SK-N-SH treated with all-trans-retinoic acid at 6 μM for 48 hours (cell line): ENCODE results near the gene APOF.

Experiments used
- ATAC-seq: fragments of 200-7000 bp; cut with Tn5 transposase; 3 replicates; pipeline ENCODE4 v1.9.1; 2020; ENCODE audit warnings: mild to moderate bottlenecking, moderate library complexity
- BACH2 ChIP-seq: fragments of 250-450 bp; sonication (Bioruptor Pico); IDR thresholded peaks from 2 replicates; pipeline ENCODE4 v1.9.0; 2021; ENCODE audit warnings: mild to moderate bottlenecking, borderline replicate concordance
- CREB5 ChIP-seq: fragments of 250-450 bp; sonication (Bioruptor Pico); IDR thresholded peaks from 2 replicates; pipeline ENCODE4 v1.5.1; 2020; ENCODE audit warnings: low read depth, mild to moderate bottlenecking, moderate library complexity
- CSDC2 ChIP-seq: fragments of 250-450 bp; sonication (Bioruptor Pico); IDR thresholded peaks from 2 replicates; pipeline ENCODE4 v1.5.0; 2020; ENCODE audit warnings: mild to moderate bottlenecking, moderate library complexity
- ESRRG ChIP-seq: fragments of 250-450 bp; sonication (Bioruptor Pico); IDR thresholded peaks from 2 replicates; pipeline ENCODE4 v1.6.1; 2021; ENCODE audit warnings: mild to moderate bottlenecking
- GLIS3 ChIP-seq: fragments of 250-450 bp; sonication (Bioruptor Pico); IDR thresholded peaks from 2 replicates; pipeline ENCODE4 v1.5.0; 2020; ENCODE audit warnings: mild to moderate bottlenecking, moderate library complexity
- ISL1 ChIP-seq: fragments of 250-450 bp; sonication (Bioruptor Pico); IDR thresholded peaks from 2 replicates; pipeline ENCODE4 v2.1.2; 2022; ENCODE audit warnings: mild to moderate bottlenecking, moderate library complexity
- PATZ1 ChIP-seq: fragments of 250-450 bp; sonication (Bioruptor Pico); IDR thresholded peaks from 2 replicates; pipeline ENCODE4 v1.8.0; 2020; ENCODE audit warnings: mild to moderate bottlenecking, moderate library complexity, borderline replicate concordance
- PPARA ChIP-seq: fragments of 250-450 bp; sonication (Bioruptor Pico); IDR thresholded peaks from 2 replicates; pipeline ENCODE4 v1.5.0; 2020; ENCODE audit warnings: mild to moderate bottlenecking, borderline replicate concordance
- RARB ChIP-seq: fragments of 250-450 bp; sonication (Bioruptor Pico); IDR thresholded peaks from 2 replicates; pipeline ENCODE4 v1.8.0; 2021; ENCODE audit warnings: mild to moderate bottlenecking, moderate library complexity
- SNAI2 ChIP-seq: fragments of 250-450 bp; sonication (Bioruptor Pico); IDR thresholded peaks from 2 replicates; pipeline ENCODE4 v1.5.0; 2020; ENCODE audit warnings: mild to moderate bottlenecking, moderate library complexity
- TCF4 ChIP-seq: fragments of 250-450 bp; sonication (Bioruptor Pico); IDR thresholded peaks from 2 replicates; pipeline ENCODE4 v1.8.0; 2021; ENCODE audit warnings: mild to moderate bottlenecking, moderate library complexity, borderline replicate concordance
- TOX ChIP-seq: fragments of 250-450 bp; sonication (Bioruptor Pico); IDR thresholded peaks from 2 replicates; pipeline ENCODE4 v1.8.0; 2021; ENCODE audit warnings: mild to moderate bottlenecking, moderate library complexity, borderline replicate concordance
- ZFP3 ChIP-seq: fragments of 250-450 bp; sonication (Bioruptor Pico); IDR thresholded peaks from 2 replicates; pipeline ENCODE4 v1.5.0; 2020; ENCODE audit warnings: mild to moderate bottlenecking, moderate library complexity
- ZFP30 ChIP-seq: fragments of 450-650 bp; formaldehyde crosslinking; IDR thresholded peaks from 2 replicates; pipeline ENCODE4 v1.5.0; 2022; ENCODE audit warnings: mild to moderate bottlenecking, moderate library complexity
- ZNF565 ChIP-seq: fragments of 450-650 bp; formaldehyde crosslinking; conservative IDR thresholded peaks from 2 replicates; pipeline ENCODE4 v1.5.0; 2020; ENCODE audit warnings: low read depth, mild to moderate bottlenecking, moderate library complexity
- ZNF8 ChIP-seq: fragments of 450-650 bp; formaldehyde crosslinking; IDR thresholded peaks from 2 replicates; pipeline ENCODE4 v1.5.0; 2020; ENCODE audit warnings: mild to moderate bottlenecking, moderate library complexity
- TF ChIP-seq, protein P1 (sequence below): fragments of 250-450 bp; sonication (Bioruptor Pico); IDR thresholded peaks from 2 replicates; pipeline ENCODE4 v1.5.1; 2021; ENCODE audit warnings: mild to moderate bottlenecking, moderate library complexity
- TF ChIP-seq, protein P2 (sequence below): fragments of 250-450 bp; sonication (Bioruptor Pico); IDR thresholded peaks from 2 replicates; pipeline ENCODE4 v1.8.0; 2021; ENCODE audit warnings: low read depth, mild to moderate bottlenecking, moderate library complexity, borderline replicate concordance
- TF ChIP-seq, protein P3 (sequence below): fragments of 250-450 bp; sonication (Bioruptor Pico); IDR thresholded peaks from 2 replicates; pipeline ENCODE4 v1.5.0; 2020; ENCODE audit warnings: mild to moderate bottlenecking, moderate library complexity

The APOF gene

GRCh38 chr12:56387152-56387736, 24.6 kb upstream of the APOF start:
- no peak for TF ChIP-seq ZNF565
- no peak for TF ChIP-seq ZFP30 (CRISPR knock-in tag)
- no peak for TF ChIP-seq CSDC2 (CRISPR knock-in tag)
- no peak for TF ChIP-seq BACH2 (CRISPR knock-in tag)
- no peak for TF ChIP-seq RARB (CRISPR knock-in tag)
- no peak for TF ChIP-seq SNAI2 (CRISPR knock-in tag)
- no peak for TF ChIP-seq ZNF8 (CRISPR knock-in tag)
- TF ChIP-seq CREB5 = no peak
- no peak; the same call in 2 of the 3 replicates for ATAC-seq

DNA sequence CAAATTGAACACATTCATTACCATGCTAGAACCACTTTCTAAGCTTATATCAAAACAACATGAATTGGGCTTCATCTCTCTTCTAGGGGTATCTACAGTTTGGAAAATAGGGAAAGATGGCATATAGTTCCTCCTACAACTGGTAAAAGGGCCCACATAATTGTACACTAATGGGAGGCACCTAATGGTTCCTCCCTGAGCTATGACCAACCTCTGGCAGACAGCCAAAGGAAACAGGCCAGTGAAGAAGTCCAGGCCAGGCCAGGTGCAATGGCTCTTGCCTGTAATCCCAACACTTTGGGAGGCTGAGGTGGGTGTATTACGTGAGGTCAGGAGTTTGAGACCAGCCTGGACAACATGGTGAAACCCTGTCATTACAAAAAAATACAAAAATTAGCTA, 23.2 kb upstream of the APOF start:
- no peak for ATAC-seq
- TF ChIP-seq ZNF8 (CRISPR knock-in tag) (no peak), CREB5 (no peak), TOX (CRISPR knock-in tag) (no peak)

DNA sequence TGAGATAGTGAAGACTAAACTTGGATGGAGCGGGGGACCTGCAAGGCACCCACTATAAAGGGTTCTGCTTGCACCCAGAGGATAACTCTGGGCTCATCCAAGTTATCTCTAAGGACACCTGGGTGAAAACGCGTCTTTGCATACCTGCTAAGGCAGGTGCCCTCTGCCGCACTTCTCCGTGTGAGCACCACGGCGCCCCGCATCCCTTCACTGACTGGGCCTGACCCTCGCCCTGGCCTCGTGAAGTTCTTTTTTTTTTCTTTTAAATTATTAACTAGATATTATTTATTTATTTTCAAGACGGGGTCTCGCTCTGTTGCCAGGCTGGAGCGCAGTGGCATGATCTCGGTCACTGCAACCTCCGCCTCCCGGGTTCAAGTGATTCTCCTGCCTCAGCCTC, 20.0 kb upstream of the APOF start:
- TF ChIP-seq, protein P1, sequence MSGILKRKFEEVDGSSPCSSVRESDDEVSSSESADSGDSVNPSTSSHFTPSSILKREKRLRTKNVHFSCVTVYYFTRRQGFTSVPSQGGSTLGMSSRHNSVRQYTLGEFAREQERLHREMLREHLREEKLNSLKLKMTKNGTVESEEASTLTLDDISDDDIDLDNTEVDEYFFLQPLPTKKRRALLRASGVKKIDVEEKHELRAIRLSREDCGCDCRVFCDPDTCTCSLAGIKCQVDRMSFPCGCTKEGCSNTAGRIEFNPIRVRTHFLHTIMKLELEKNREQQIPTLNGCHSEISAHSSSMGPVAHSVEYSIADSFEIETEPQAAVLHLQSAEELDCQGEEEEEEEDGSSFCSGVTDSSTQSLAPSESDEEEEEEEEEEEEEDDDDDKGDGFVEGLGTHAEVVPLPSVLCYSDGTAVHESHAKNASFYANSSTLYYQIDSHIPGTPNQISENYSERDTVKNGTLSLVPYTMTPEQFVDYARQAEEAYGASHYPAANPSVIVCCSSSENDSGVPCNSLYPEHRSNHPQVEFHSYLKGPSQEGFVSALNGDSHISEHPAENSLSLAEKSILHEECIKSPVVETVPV = no peak
- TF ChIP-seq SNAI2 (CRISPR knock-in tag) = no peak
- TF ChIP-seq BACH2 (CRISPR knock-in tag) = no peak
- no peak for TF ChIP-seq ZFP30 (CRISPR knock-in tag)
- no peak for TF ChIP-seq GLIS3
- no peak for TF ChIP-seq ZFP3 (CRISPR knock-in tag)
- TF ChIP-seq ISL1 (CRISPR knock-in tag) = no peak
- no peak for TF ChIP-seq ZNF8 (CRISPR knock-in tag)
- TF ChIP-seq TCF4 (CRISPR knock-in tag) = no peak
- TF ChIP-seq, protein P2, sequence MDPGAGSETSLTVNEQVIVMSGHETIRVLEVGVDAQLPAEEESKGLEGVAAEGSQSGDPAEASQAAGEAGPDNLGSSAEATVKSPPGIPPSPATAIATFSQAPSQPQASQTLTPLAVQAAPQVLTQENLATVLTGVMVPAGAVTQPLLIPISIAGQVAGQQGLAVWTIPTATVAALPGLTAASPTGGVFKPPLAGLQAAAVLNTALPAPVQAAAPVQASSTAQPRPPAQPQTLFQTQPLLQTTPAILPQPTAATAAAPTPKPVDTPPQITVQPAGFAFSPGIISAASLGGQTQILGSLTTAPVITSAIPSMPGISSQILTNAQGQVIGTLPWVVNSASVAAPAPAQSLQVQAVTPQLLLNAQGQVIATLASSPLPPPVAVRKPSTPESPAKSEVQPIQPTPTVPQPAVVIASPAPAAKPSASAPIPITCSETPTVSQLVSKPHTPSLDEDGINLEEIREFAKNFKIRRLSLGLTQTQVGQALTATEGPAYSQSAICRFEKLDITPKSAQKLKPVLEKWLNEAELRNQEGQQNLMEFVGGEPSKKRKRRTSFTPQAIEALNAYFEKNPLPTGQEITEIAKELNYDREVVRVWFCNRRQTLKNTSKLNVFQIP (CRISPR knock-in tag) = no peak
- TF ChIP-seq ESRRG (CRISPR knock-in tag) = no peak
- TF ChIP-seq PPARA (CRISPR knock-in tag) = no peak
- no peak for TF ChIP-seq RARB (CRISPR knock-in tag)
- TF ChIP-seq, protein P3, sequence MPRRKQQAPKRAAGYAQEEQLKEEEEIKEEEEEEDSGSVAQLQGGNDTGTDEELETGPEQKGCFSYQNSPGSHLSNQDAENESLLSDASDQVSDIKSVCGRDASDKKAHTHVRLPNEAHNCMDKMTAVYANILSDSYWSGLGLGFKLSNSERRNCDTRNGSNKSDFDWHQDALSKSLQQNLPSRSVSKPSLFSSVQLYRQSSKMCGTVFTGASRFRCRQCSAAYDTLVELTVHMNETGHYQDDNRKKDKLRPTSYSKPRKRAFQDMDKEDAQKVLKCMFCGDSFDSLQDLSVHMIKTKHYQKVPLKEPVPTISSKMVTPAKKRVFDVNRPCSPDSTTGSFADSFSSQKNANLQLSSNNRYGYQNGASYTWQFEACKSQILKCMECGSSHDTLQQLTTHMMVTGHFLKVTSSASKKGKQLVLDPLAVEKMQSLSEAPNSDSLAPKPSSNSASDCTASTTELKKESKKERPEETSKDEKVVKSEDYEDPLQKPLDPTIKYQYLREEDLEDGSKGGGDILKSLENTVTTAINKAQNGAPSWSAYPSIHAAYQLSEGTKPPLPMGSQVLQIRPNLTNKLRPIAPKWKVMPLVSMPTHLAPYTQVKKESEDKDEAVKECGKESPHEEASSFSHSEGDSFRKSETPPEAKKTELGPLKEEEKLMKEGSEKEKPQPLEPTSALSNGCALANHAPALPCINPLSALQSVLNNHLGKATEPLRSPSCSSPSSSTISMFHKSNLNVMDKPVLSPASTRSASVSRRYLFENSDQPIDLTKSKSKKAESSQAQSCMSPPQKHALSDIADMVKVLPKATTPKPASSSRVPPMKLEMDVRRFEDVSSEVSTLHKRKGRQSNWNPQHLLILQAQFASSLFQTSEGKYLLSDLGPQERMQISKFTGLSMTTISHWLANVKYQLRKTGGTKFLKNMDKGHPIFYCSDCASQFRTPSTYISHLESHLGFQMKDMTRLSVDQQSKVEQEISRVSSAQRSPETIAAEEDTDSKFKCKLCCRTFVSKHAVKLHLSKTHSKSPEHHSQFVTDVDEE (CRISPR knock-in tag) = no peak
- TF ChIP-seq PATZ1 (CRISPR knock-in tag) = no peak
- ATAC-seq = no peak
